HG02798 (cell line): ENCODE data around the gene RBMS3.
"Not testable (repeated sequence)": the region's sequence is repeated elsewhere in the genome, so short reads cannot be mapped to it uniquely, and the experiment has no call there.

Experiments used
- ATAC-seq: cut with Tn5 transposase; IDR thresholded peaks from one replicate; pipeline ENCODE4 v1.9.1; 2021; ENCODE audit warnings: mild to moderate bottlenecking; ENCODE audit not compliant: unreplicated experiment, poor library complexity

RBMS3 gene

DNA sequence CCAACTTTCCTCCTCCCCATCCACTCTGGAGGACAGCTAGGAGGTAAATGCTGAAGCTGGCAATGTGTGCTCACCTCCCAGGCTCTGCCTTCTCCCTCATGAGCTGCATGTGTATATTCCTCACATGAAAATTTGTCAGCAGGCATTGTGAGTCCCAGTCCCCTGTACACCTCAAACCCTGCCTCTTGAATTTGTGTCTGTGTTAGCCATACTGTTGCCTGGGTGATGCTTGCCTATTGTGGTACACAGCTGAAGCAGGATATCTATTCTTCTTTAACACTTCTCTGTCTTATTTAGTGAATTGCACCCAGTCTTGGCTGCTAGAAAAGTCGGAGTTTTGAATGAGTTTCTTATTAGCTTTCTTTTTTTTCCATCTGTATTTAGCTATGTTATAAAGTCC is 739.5 kb downstream of the RBMS3 start:
- ATAC-seq = no peak

DNA sequence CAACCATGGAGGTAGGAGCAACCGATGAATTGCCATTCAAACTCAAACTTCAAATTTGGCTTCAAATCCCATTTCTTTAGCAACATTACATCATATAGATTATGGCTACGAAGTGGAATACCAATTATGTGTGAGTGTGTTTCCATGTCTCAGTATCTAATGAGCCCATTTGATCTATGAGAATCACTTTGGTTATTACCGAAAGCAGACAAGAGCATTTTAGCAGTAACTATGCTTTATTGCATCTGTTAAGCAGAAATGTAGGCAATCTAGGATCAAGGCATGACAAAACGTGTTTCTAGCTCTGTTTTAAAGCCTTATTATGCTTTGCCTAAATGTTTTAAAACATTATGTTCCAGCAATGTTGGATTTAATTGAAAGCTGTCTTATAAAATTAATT is 743.6 kb downstream of the RBMS3 start:
- no peak for ATAC-seq

DNA sequence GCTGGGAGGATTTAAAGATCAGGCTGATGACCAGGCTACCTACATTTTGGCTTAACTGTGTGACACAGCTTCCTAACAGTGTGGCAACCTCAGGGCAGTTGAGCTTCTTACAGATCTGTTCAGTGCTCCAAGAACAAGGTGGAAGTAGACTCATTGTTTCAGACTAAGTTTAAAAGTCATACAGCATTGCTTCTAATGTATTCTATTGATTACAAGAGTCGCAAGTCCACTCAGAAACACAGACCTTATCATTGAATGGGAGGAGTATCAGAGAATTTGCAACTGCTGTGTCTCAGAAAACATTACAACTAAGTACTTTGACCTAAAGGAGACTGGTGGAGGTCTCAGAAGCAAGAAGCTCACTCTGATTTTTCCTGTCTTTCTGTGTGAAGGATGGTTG is 746.0 kb downstream of the RBMS3 start:
- no peak for ATAC-seq

DNA sequence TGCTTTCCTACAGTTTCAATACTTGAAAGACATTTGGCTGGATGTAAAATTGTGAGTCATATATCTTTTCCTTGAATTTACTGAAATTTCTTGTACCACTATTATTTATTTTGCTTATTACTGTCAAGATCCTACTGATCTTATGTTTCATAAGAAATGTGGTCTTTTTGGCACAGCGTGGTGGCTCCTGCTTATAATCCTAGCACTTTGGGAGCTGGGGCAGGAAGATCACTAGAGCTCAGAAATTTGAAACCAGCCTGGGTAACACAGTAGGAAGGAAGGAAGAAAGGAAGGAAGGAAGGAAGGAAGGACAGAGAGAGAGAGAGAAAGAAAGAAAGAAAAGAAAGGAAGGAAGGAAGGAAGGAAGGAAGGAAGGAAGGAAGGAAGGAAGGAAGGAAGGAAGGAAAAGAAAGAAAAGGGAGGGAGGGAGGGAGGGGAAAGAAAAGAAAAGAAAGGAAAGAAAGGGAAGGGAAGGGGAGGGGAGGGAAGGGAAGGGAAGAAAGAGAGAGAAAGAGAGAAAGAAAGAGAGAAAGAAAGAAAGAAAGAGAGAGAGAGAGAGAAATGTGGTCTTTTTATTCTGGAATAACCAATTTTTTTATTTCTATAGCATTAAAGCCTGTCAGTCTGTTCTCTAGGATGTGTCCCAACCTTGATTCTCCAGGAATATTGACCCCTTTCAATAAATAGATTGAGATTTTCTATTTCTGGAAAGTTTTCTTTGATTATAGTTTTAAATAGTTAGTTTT is 753.5 kb downstream of the RBMS3 start:
- ATAC-seq = no peak

DNA sequence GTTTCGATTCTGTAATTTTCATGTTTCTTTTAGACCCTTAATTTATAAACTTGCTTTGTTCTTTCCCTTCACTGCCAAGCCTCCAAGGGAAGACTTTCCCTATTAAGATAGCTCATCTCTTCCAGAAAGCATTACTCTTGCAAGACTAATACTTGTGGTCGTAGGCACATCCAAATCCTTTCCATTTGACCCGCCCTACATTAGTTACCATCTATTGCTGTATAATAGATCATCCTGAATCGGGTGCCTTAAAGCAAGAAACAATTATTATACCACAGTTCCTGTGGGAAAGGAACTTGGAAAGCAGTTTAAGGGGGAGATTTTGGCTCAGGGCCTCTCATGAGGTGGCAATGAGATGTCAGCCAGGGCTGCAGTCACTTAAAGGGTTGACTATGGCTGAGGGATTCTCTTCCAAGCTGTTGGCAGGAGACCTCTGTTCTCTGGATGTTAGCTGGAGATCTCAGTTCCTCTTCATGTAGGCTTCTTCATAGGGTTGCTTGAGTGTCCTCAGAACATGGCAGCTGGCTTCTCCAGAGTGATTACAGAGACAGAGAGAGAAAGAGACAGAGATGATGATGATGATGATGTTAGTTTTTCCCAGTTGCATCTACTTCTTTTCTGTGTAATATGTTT is 755.2 kb downstream of the RBMS3 start:
- no peak for ATAC-seq

DNA sequence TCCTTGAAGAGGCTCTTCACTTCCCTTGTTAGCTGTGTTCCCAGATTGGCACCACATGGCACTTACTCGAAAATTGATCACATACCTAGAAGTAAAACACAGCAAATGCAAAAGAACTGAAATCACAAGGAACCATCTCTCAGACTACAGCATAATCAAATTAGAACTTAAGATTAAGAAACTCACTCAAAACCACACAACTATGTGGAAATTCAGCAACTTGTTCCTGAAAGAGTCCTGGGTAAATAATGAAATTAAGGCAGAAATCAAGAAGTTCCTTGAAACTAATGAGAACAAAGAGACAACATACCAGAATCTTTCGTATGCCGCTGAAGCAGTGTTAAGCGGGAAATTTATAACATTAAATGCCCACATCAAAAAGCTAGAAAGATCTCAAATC is 759.3 kb downstream of the RBMS3 start:
- no peak for ATAC-seq

DNA sequence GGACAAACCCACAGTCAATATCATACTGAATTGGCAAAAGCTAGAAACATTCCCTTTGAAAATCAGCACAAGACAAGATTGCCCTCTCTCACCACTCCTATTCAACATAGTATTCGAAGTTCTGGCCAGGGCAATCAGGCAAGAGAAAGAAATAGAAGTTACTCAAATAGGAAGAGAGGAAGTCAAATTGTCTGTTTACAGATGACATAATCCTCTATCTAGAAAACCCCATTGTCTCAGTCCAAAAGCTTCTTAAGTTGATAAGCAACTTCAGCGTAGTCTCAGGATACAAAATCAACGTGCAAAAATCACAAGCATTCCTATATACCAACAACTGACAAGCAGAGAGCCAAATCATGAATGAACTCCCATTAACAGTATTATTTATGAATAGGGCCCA is 760.6 kb downstream of the RBMS3 start:
- not testable (repeated sequence) for ATAC-seq

DNA sequence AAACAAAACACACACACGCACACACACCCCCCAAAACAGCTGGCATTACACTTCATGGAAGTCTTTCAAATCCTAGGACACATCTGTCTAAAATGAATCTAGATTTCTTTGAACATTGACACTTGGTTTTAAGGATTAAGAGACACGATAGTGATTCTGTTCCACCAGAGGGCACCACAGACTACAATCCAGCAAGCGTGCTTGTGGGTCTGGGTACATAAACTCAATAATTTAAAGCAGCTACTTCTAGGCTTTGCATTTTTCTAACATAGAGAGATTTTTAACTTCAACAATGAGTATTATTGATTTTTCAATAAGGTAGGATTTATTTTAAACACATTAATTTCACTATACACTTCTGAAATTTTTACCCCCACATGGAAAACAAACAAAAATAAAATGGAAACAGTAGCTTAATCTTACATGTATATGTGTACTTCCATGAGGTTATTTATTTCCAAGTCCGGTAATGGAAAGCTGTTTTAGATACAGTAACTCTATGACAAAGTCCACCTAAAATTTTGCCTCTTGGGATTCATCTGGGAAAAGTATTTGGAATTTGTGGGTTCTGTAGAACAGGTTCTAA is 761.5 kb downstream of the RBMS3 start:
- peak; percentile 58 for ATAC-seq

DNA sequence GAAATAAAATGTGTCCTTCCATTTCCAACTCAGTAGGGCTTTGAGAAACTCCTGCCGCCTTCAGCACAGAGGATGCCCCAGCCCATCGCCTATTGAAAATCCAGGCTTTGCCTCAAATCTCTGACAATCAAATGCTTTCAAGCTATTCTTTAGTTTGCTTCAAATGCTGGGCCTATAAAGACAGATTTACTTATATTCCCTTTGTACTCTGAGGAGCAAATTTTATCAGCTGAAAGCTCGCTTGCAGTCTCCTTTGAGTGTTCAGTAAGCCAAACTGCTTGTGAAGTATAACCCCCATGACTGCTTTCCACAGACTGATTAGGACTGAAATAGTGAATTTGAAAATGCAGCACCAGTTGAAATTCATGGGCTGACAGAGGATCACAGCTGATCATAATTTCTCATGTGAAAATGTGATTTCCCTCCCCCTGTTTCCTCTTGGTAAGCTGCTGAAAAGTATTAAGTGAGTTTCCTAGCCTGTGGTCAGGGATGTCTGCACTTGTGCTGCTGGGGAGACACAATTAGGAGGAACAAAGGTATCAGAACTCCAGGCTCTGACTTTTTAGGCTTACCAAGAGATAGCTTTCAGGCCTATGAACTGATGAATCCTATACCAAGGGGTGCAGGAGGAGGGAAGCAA is 762.2 kb downstream of the RBMS3 start:
- no peak for ATAC-seq

DNA sequence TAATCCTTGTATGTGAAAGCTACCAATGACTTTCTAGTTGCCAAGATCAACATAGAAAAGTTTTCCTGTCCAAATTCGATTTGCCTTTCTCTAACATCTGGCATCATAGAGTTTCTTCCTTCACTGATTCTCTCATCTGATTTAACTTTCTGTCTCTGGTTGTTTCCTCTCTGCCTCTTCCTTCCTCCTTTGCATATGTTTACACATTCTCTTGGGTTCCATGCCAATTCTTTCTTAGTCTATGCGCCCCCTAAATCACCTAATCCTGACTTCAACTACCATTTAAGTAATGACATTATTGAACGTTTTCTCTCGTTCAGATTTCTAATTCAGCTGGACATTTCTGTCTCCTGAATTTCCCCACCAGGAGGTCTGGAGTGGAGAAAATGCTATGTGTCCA is 763.6 kb downstream of the RBMS3 start:
- no peak for ATAC-seq

DNA sequence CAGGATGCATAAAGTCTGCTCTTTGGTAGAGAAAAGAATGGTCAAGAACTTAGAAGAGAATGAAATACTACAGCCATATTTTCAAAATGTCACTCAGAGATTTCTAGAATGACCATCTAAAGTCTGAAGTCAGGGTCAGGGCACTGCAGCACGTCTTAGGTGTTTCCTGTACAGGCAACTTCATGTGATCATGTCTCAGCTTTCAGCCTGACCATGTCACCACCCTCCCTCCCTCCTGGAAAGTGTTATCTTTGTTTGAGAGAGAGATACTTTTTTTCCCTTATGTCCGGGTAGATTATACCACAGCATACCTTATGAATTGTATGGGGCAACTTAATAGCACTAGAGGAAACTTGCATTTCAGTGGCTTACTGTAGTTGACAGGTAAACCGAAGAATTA is 767.6 kb downstream of the RBMS3 start:
- ATAC-seq = no peak

DNA sequence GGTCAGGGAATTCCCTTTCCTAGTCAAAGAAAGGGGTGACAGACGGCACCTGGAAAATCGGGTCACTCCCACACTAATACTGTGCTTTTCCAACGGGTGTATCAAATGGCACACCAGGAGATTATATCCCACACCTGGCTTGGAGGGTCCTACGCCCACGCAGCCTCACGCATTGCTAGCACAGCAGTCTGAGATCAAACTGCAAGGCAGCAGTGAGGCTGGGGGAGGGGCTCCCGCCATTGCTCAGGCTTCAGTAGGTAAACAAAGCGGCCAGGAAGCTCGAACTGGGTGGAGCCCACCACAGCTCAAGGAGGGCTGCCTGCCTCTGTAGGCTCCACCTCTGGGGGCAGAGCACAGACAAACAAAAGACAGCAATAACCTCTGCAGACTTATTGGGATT is 769.2 kb downstream of the RBMS3 start:
- ATAC-seq = not testable (repeated sequence)

DNA sequence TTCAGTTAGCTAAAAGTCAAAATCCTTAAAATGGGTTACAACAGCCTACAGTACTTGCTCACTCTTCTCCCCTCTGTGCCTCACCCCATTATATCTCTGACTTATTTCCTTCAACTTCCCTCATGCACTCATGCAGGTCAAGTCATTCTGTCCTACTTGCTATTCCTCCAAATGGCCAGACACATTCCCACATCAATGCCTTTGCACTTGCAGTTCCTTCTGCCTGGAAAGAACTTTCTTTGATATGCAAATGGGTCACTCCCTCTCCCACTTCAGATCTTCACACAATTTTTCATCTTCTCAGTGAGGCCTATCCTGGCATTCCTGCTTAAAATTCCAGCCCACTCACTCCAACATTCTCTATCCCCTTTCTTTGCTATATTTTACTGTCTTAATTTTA is 778.4 kb downstream of the RBMS3 start:
- no peak for ATAC-seq
